HepG2 (cell line): ENCODE data around the gene FCRLA. TPM values are rescaled to one million over a fixed set of nuclear protein-coding genes. Genes with fewer than 3 reads are reported as not detected.

Experiments
- CHD2 ChIP-seq: IDR thresholded peaks from 2 replicates; pipeline ENCODE4 v1.6.1; 2011; ENCODE audit warnings: low read depth, low read length, improper control_type of control experiment
- HNRNPH1 ChIP-seq: fragments of 200-400 bp; formaldehyde crosslinking; optimal IDR thresholded peaks from 2 replicates; pipeline ENCODE3; 2017; ENCODE audit warnings: mild to moderate bottlenecking, low read depth, low read length
- KLF16 ChIP-seq, 2 experiments: sonication (generic) in 1 of 2; formaldehyde crosslinking in 1 of 2; IDR thresholded peaks; 2 replicates each; pipeline versions ENCODE4 v1.6.1 to v1.8.0; 2016 to 2023; ENCODE audit warnings: missing genetic modification reagents in 2 of 2, missing compliant biosample characterization in 1 of 2
- MEIS2 ChIP-seq: sonication (generic); formaldehyde crosslinking; IDR thresholded peaks from 2 replicates; pipeline ENCODE4 v1.9.0; 2021; ENCODE audit warnings: mild to moderate bottlenecking, missing genetic modification reagents
- NCOA2 ChIP-seq: sonication (generic); formaldehyde crosslinking; IDR thresholded peaks from 2 replicates; pipeline ENCODE4 v1.8.0; 2022; ENCODE audit warnings: inconsistent platforms
- NCOA5 ChIP-seq: sonication (generic); formaldehyde crosslinking; IDR thresholded peaks from 2 replicates; pipeline ENCODE4 v1.4.0; 2020; ENCODE audit warnings: missing genetic modification reagents
- NR1H2 ChIP-seq: sonication (generic); formaldehyde crosslinking; IDR thresholded peaks from 2 replicates; pipeline ENCODE4 v1.8.1; 2022; ENCODE audit warnings: low read depth, missing genetic modification reagents, borderline replicate concordance
- ONECUT2 ChIP-seq: sonication (generic); formaldehyde crosslinking; IDR thresholded peaks from 2 replicates; pipeline ENCODE4 v1.4.0; 2020; ENCODE audit warnings: missing genetic modification reagents
- SIN3B ChIP-seq: fragments of 150-350 bp; IDR thresholded peaks from 2 replicates; pipeline ENCODE4 v1.6.1; 2014; ENCODE audit warnings: low read length
- SNAPC2 ChIP-seq: sonication (generic); formaldehyde crosslinking; IDR thresholded peaks from 2 replicates; pipeline ENCODE4 v1.8.1; 2022; ENCODE audit warnings: mild to moderate bottlenecking, missing genetic modification reagents
- SP2 ChIP-seq: sonication (generic); formaldehyde crosslinking; IDR thresholded peaks from 2 replicates; pipeline ENCODE4 v1.5.1; 2020; ENCODE audit warnings: mild to moderate bottlenecking, missing genetic modification reagents
- U2AF2 ChIP-seq: fragments of 200-400 bp; formaldehyde crosslinking; IDR thresholded peaks from 2 replicates; pipeline ENCODE4 v1.6.1; 2017; ENCODE audit warnings: low read depth, mild to moderate bottlenecking, low read length
- ZKSCAN5 ChIP-seq: sonication (generic); formaldehyde crosslinking; IDR thresholded peaks from 2 replicates; pipeline ENCODE4 v1.5.1; 2020; ENCODE audit warnings: mild to moderate bottlenecking, missing genetic modification reagents
- ZNF101 ChIP-seq: sonication (generic); formaldehyde crosslinking; IDR thresholded peaks from 2 replicates; pipeline ENCODE4 v1.4.0; 2020; ENCODE audit warnings: mild to moderate bottlenecking, low read depth, missing genetic modification reagents, borderline replicate concordance
- ZNF124 ChIP-seq: sonication (generic); formaldehyde crosslinking; IDR thresholded peaks from 2 replicates; pipeline ENCODE4 v1.4.0; 2020; ENCODE audit warnings: missing genetic modification reagents
- ZNF263 ChIP-seq: sonication (generic); formaldehyde crosslinking; IDR thresholded peaks from 2 replicates; pipeline ENCODE4 v1.4.0; 2020; ENCODE audit warnings: missing genetic modification reagents
- ZNF317 ChIP-seq: sonication (generic); formaldehyde crosslinking; IDR thresholded peaks from 2 replicates; pipeline ENCODE4 v1.5.0; 2020; ENCODE audit warnings: mild to moderate bottlenecking, missing genetic modification reagents
- ZNF512B ChIP-seq: sonication (generic); formaldehyde crosslinking; IDR thresholded peaks from 2 replicates; pipeline ENCODE4 v1.5.1; 2020; ENCODE audit warnings: missing genetic modification reagents, mild to moderate bottlenecking, borderline replicate concordance
- ZNF609 ChIP-seq: sonication (generic); formaldehyde crosslinking; IDR thresholded peaks from 2 replicates; pipeline ENCODE4 v1.4.0; 2020; ENCODE audit warnings: mild to moderate bottlenecking, missing genetic modification reagents, borderline replicate concordance
- ZNF800 ChIP-seq: sonication (generic); formaldehyde crosslinking; IDR thresholded peaks from 2 replicates; pipeline ENCODE4 v1.4.0; 2020; ENCODE audit warnings: missing genetic modification reagents
- polyA plus RNA-seq, 8 experiments: library from polyadenylated mRNA; depleted of rRNA in 3 of 8; stranded (reverse) in 7 of 8; unstranded in 1 of 8; fragments of >200 nt; fragmentation: Illumina TruSeq in 4 of 8; extraction: Trizol in 4 of 8; gene quantifications; 2 replicates each; pipeline versions ENCODE4 v1.2.1 to v1.2.3, GENCODE V29; 2011 to 2016; ENCODE audit warnings: low read depth in 4 of 8, missing spikeins in 1 of 8, mixed read lengths in 1 of 8; ENCODE audit not compliant: insufficient read depth in 1 of 8
- total RNA-seq, 5 experiments: library from RNA; depleted of rRNA; stranded (reverse); fragments of >200 nt; fragmentation: Illumina TruSeq; extraction: Trizol; gene quantifications; 2 replicates each; pipeline ENCODE4 v1.2.3, GENCODE V29; 2016; ENCODE audit warnings: low read depth in 1 of 5

FCRLA gene
- total and polyA plus RNA-seq, 2 of the 13 experiments (the other 11 are each of a cell fraction or from before 2014, with no cell fraction given), result not detected

- TF ChIP-seq ZNF512B (CRISPR knock-in tag) (no peak; the same call in 1 of the 2 replicates), ZNF101 (CRISPR knock-in tag) (no peak), ZNF609 (CRISPR knock-in tag) (peak; percentile 75; the same call in 1 of the 2 replicates), SNAPC2 (CRISPR knock-in tag) (no peak; the same call in 1 of the 2 replicates), ZNF263 (peak; percentile 88), ZNF800 (CRISPR knock-in tag) (no peak; the same call in 1 of the 2 replicates), MEIS2 (peak; percentile 18; the same call in 1 of the 2 replicates), CHD2 (no peak), SIN3B (no peak), ONECUT2 (CRISPR knock-in tag) (no peak), ZKSCAN5 (CRISPR knock-in tag) (0 out of 2 replicates have a peak, but pooled peaks have one; percentile 14), NR1H2 (CRISPR knock-in tag) (no peak), KLF16 (CRISPR knock-in tag; IDR thresholded peaks at IDR 0.05) (peak in 1 of 2 experiments; percentile 58; a peak in 1 of 4 replicates), NCOA5 (CRISPR knock-in tag) (no peak), SP2 (CRISPR knock-in tag) (0 out of 2 replicates have a peak, but pooled peaks have one; percentile 35), ZNF317 (CRISPR knock-in tag) (peak; percentile 74), HNRNPH1 (no peak), ZNF124 (no peak; the same call in 1 of the 2 replicates), U2AF2 (no peak), NCOA2 (peak; percentile 44; the same call in 1 of the 2 replicates)
Observed at GRCh38 chr1:161749509-161750407, 42.7 kb downstream of the FCRLA start, which contains the start of gene DUSP12 (continued).
